ENCODE measurements around the gene PBLD. TPM values are rescaled to one million over a fixed set of nuclear protein-coding genes. Genes with fewer than 3 reads are reported as not detected.

The PBLD gene
- total and polyA plus RNA-seq, 9 of the 15 experiments (the other 6 are each of a cell fraction or from before 2014, with no cell fraction given): 1.2 to 4.3 (median 2.5) TPM

DNA sequence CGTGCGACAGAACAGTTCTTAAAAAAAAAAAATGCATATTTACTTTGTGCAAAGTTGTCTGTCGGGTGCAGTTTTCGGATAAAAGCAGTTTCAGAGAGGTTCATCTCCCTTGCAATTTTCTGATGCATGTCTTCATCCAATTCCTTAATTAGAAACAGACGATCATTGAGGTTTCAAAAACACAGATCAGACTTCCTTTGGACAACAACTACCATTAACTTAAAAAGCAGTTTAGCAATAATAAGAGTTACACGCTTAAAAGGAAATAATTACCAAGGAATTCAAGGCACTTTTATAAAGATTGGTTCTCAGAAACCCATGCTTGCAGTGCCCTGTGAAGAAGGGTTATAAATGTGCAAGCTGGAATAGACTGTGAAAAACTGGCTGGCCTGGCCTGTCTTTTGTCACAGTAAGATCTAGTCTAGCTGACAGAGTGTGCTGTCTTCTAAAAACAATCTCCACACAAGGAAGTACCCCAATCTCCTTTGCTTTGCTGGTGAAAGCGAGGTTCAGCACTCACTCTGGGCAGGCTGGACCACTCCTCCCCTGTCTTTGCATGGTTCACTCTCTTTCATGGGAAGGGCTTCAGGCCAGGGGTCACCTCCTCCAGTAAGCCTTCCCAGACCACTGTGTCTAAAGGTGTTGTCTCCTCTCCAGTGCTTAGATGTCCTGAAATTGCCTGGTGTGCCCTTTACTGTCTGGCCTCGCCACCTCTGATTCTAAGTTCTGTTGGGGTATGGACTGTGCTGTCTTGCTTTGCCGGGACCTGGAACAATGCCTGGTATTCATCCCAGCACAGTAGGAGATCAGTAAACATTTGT, 35.7 kb downstream of the PBLD start:
- no peaks in the 10 kb centered on the region for H3K4me1 ChIP-seq (replicated peaks in 1 of 2; ENCODE audit: control insufficient read depth in 2 of 2, insufficient read depth in 2 of 2, low read length in 2 of 2)
- no peak overlapping the region for H3K9ac ChIP-seq (ENCODE audit: insufficient read depth in 1 of 2, low read depth in 2 of 2, low read length in 2 of 2)
- no peaks in the 10 kb centered on the region for H3K9me3 ChIP-seq (replicated peaks; ENCODE audit: control insufficient read depth, insufficient read depth, low read depth, low read length)
- BruUV-seq (replicated peaks): no TSS peak
- H3K9me1 ChIP-seq (ENCODE audit: control insufficient read depth, insufficient read depth, low read length): no peaks in the 10 kb centered on the region
- in situ Hi-C loops (cut with MboI) (no loop called here), intact Hi-C loops (cut with micrococcal nuclease) (no loop called here)
- no peak overlapping the region for H3K4me2 ChIP-seq (ENCODE audit: insufficient read depth, low read length)
- WGBS (ENCODE audit: insufficient coverage, low coverage, missing lambda C conversion rate): 25% methylated on average over 9 of the region's 9 CpGs
- H3K79me2 ChIP-seq (ENCODE audit: control insufficient read depth, insufficient read depth, low read length): no peaks in the 10 kb centered on the region
- no peak overlapping the region for H3K4me3 ChIP-seq
- H3K36me3 ChIP-seq (ENCODE audit: control insufficient read depth, insufficient read depth, low read length): no peaks in the 10 kb centered on the region
- ChIA-PET POLR2A (no interaction called here), CTCF (ENCODE audit: low intra/inter-chr PET ratio) (no interaction called here)
- DNase-seq (ENCODE audit: extremely low read depth in 1 of 4, low spot score in 3 of 4): no peak
- H4K20me1 ChIP-seq (replicated peaks; ENCODE audit: control insufficient read depth, insufficient read depth, low read length): no peaks in the 10 kb centered on the region
- ATAC-seq: peak; percentile 33
- TF ChIP-seq ZFP36 (IDR thresholded peaks at IDR 0.05; ENCODE audit: low read depth, low read length, partially characterized antibody): peak; percentile 69
- no peak for TF ChIP-seq ZBTB43 (CRISPR knock-in tag; IDR thresholded peaks at IDR 0.05)
- no peak overlapping the region for H3K27ac ChIP-seq (ENCODE audit: extremely low read depth, low read depth, low read length)
- H3K27me3 ChIP-seq (ENCODE audit: control insufficient read depth in 2 of 2, insufficient read depth in 2 of 2, low read length in 2 of 2): no peaks in the 10 kb centered on the region
- no peak overlapping the region for H2AFZ ChIP-seq (ENCODE audit: low read depth, low read length)
- FAIRE-seq: no peak

DNA sequence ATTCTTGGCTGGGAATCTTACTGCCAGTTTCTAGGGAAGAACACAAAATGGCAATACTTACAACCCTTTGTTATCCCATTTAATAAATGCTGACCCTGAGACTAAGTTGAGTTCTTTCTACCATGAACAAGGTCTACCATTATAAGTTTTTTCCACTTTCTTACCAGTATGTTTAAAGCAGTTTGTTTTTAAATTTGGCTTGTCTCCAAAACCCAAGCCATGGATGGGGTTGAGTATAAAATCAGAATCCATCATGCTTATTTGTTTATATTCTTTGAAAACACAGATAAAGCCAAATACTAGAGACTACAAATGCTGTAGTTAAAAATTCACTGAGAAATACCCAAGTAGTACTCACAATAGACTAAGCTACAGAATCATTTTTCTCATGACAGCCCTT, 42.0 kb downstream of the PBLD start:
- no peaks in the 10 kb centered on the region for H3K9me3 ChIP-seq (replicated peaks; ENCODE audit: control insufficient read depth, insufficient read depth, low read depth, low read length)
- FAIRE-seq: no peak
- peaks cover 0 to 9% of the 10 kb centered on the region in 2 experiments; a peak in 2 of 5 replicates for H3K27me3 ChIP-seq (ENCODE audit: control insufficient read depth in 2 of 2, insufficient read depth in 2 of 2, low read length in 2 of 2)
- ChIA-PET CTCF (ENCODE audit: low intra/inter-chr PET ratio) (no interaction called here), POLR2A (interaction anchor here (1.6 kb wide), 1 partner anchor 11 kb away, joined by 7 read pairs; no protein-coding TSS in a partner anchor)
- in situ Hi-C loops (cut with MboI) (no loop called here), intact Hi-C loops (cut with micrococcal nuclease) (no loop called here)
- ATAC-seq: no peak
- no peak for DNase-seq (ENCODE audit: extremely low read depth in 1 of 4, low spot score in 3 of 4)
- H3K4me1 ChIP-seq (replicated peaks in 1 of 2; ENCODE audit: control insufficient read depth in 2 of 2, insufficient read depth in 2 of 2, low read length in 2 of 2): no peaks in the 10 kb centered on the region
- no TSS peak for BruUV-seq (replicated peaks)
- H3K4me2 ChIP-seq (ENCODE audit: insufficient read depth, low read length): no peak overlapping the region
- H4K20me1 ChIP-seq (replicated peaks; ENCODE audit: control insufficient read depth, insufficient read depth, low read length): no peaks in the 10 kb centered on the region; the same call in 1 of the 2 replicates
- H3K79me2 ChIP-seq (ENCODE audit: control insufficient read depth, insufficient read depth, low read length): no peaks in the 10 kb centered on the region
- H3K4me3 ChIP-seq: no peak overlapping the region
- H2AFZ ChIP-seq (ENCODE audit: low read depth, low read length): no peak overlapping the region
- no peaks in the 10 kb centered on the region for H3K36me3 ChIP-seq (ENCODE audit: control insufficient read depth, insufficient read depth, low read length)
- no peaks in the 10 kb centered on the region for H3K9me1 ChIP-seq (ENCODE audit: control insufficient read depth, insufficient read depth, low read length)
- H3K9ac ChIP-seq (ENCODE audit: insufficient read depth in 1 of 2, low read depth in 2 of 2, low read length in 2 of 2): no peak overlapping the region
- H3K27ac ChIP-seq (ENCODE audit: extremely low read depth, low read depth, low read length): no peak overlapping the region
- TF ChIP-seq PURB (CRISPR knock-in tag; IDR thresholded peaks at IDR 0.05; ENCODE audit: low read depth): no peak
- TF ChIP-seq MEF2D (tag; conservative IDR thresholded peaks at IDR 0.05; ENCODE audit: low read depth): no peak
- no peak for TF ChIP-seq STAT6 (CRISPR knock-in tag; IDR thresholded peaks at IDR 0.05)
- no peak for TF ChIP-seq SMAD4 (CRISPR knock-in tag; conservative IDR thresholded peaks at IDR 0.05)
- no peak for TF ChIP-seq MED1 (CRISPR knock-in tag; IDR thresholded peaks at IDR 0.05; ENCODE audit: borderline replicate concordance)
